CD4-positive, alpha-beta T cell treated with Interleukin-4 for 1 hour (primary cell): ENCODE measurements around the gene CPXM1.
"Not testable (repeated sequence)": the region's sequence is repeated elsewhere in the genome, so short reads cannot be mapped to it uniquely, and the experiment has no call there.

Source experiments
- DNase-seq, 2 donors: peaks; one replicate each; pipeline ENCODE4 v3.0.0-alpha.2; 2020 to 2022

CPXM1 gene

DNA sequence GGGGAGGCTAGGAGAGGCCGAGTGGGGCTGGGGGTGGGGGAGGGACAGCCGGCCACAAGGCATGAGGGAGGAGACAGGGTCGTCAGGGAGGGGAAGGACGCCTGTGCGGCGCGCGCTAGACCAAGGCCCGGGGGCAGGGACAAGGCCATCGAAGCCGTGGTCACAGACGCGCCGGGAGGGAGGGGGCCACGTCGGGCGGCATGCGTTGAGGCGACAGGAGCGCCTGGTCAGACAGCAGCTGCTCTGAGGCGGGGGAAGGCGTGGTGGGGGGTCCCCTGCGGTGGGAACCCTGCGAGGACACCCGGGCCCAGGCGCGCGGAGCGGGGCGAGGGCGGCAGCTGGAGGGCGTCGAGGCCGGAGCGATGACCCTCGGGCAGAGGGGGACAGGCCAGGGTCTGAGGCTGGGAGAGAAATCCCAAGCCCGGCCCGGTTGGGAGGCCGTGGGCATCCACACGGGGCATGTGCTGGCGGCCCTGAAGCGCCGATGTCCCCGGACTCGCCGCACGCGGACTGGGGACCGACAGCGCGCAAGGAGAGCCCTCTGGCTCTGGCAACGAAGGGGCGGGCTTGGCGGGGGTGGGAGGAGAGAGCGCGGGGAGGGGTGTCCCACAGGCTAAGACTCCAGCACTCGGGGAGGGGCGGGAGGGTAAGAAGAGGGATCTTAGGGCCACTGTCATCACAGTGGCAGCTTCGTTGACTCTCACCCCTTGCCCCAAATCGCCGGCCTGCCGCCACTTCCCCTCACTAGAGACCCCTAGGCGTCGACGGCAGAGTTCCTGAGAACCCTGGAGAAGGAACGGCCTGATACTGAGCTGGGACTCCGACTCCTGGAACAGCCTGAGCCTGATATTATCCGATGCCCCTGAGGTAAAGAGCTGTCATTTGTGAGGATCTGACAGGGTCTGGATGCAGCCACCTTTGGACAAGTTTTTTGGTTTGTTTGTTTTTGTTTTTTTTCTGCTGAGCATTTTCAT is 20.8 kb upstream of the CPXM1 start:
- no peak for DNase-seq

- DNase-seq: no peak
Observed at GRCh38 chr20:2820084-2820895, 19.9 kb upstream of the CPXM1 start.

GRCh38 chr20:2817891-2818595 is 17.6 kb upstream of the CPXM1 start:
- no peak for DNase-seq

GRCh38 chr20:2817341-2817726 is 16.9 kb upstream of the CPXM1 start:
- no peak for DNase-seq

GRCh38 chr20:2816583-2817340 is 16.3 kb upstream of the CPXM1 start:
- DNase-seq: no peak

- no peak for DNase-seq
Observed at GRCh38 chr20:2816030-2816582, 15.7 kb upstream of the CPXM1 start, which contains the start of gene TMEM239. Gene TMEM239, plus strand, starts transcription at chr20:2816364. Its CDS starts 191 bp downstream, at chr20:2816555.

- no peak for DNase-seq
Observed at GRCh38 chr20:2815242-2815900, 14.9 kb upstream of the CPXM1 start.

DNA sequence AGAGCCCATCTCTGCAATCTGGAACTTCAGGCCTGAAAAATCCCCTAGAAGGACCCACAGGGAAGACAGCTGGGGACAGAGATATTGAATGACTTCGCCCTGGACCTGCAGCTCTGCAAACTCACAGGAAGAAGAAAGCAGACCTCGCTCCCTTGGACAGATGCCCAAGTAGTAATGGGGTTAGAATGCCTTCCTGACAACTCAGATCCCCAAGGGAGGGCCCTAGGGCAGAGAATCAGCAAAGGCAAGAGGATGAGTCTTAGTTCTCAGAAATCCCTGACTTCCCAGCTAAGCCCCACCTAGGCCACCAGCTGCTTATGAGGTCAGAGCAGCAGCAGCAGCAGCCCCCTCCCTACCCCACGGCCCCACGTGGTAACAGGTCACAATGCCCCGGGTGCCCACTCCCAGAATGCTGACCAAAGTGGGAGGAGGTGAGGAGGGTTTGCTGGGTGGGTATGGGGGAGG is 14.2 kb upstream of the CPXM1 start, which contains the start of gene C20orf141:
C20orf141 (plus strand) TSS at position 401 of the 465 bp plus-strand sequence. CDS start 198 bp downstream, outside the sequence.
- DNase-seq: no peak

DNA sequence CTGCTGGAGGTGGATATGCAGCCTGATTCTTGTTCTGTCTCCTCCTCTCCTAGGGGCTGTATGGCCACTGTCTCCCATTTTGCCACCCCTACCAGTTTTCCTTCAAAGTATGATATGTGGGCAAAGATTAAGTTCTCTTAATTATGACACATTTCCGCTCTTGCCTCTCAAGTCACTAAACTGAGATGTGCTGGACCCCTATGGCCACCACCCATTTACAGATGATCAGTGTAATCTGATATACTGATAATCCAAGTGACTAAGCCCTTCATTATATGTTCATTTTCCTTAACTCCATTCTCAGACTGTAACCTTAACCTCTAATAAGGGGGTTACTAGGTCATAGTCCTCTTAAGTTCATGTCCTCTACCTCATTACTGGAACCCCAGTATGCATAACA is 13.6 kb upstream of the CPXM1 start:
- no peak for DNase-seq

DNA sequence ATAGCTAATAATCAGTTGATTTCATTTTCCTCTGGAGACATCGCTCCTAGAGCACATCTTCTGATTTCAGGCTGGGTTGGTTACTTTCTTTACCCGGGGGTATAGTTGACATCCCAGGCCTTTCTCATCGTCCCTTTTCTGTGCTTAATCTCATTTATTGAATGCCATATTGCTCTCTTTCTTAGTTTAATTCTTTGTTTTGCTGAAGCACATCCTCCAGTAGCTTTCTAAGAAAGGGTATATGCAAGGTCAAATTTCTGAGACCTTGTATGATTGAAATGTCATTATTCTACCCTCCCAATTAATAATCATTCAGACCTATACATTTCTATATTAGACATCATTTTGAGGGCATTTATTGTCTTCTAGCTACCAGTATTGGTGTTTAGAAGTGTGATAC is 11.8 kb upstream of the CPXM1 start:
- no peak for DNase-seq

- DNase-seq: no peak
Observed at GRCh38 chr20:2809690-2810089, 9.3 kb upstream of the CPXM1 start.

DNA sequence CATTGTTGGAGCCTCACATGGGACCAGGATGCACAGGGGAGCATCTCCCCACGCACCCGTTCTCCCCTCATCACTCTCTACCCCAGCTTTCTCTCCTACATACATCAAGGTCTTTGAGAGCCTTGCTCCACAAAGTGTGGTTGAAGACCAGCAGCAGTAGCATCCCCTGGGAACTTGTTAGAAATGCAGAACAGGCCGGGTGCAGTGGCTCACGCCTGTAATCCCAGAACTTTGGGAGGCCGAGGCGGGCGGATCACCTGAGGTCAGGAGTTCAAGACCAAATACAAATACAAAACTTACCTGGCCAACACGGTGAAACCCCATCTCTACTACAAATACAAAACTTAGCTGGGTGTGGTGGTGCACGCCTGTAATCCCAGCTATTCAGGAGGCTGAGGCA is 7.5 kb upstream of the CPXM1 start:
- not testable (repeated sequence) for DNase-seq

GRCh38 chr20:2807019-2807418 is 6.6 kb upstream of the CPXM1 start:
- no peak for DNase-seq

- DNase-seq: no peak
Observed at GRCh38 chr20:2806351-2806701, 5.9 kb upstream of the CPXM1 start.

DNA sequence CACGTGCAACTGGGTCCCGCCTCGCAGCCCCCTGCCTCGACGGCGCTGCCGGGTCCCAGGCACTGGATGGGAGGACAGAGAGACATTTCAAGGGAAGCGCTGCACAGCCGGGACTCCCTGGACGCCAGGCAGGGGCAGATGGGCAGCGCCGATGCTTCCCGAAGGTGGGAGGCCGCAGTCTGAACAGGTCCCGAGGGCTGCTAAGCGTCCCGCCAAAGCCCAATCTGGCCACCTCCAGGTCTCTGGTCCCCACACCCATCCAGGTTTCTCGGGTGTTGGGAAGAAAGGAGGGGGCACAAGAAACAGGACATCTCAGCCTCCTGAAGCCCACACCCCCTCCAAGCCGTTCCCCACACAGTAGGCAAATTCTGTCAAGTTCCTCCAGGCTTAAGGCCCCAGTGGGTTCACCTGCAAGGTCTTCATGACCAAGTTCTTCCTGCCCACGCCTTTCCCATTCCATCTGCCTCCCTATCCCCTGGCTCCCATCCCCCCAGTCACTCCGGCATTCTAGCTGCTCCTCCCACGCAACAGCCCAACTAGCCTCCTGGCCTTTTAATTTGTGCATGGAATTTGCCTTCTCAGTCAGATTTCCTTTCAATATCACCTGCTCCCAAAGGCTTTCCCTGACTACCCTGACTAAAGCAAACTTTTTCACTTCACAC is 5.4 kb upstream of the CPXM1 start:
- no peak for DNase-seq

- no peak for DNase-seq
Observed at GRCh38 chr20:2804852-2805688, 4.6 kb upstream of the CPXM1 start.

GRCh38 chr20:2804041-2804828 is 3.8 kb upstream of the CPXM1 start:
- DNase-seq: no peak

GRCh38 chr20:2801286-2801728 is 880 bp upstream of the CPXM1 start:
- no peak for DNase-seq
